Bronchial epithelial cell (primary cell): ENCODE results near the gene TNNT2. TPM values are rescaled to one million over a fixed set of nuclear protein-coding genes. Genes with fewer than 3 reads are reported as not detected.
A peak's percentile ranks its signal among the peaks of the same experiment; 100 is the strongest.

Experiments used
- DNase-seq: peaks from one replicate; pipeline ENCODE4 v3.0.0-alpha.2; 2010; ENCODE audit warnings: low read depth
- FAIRE-seq: peaks from 2 replicates; lab custom pipeline; 2011; peaks lifted over from hg19 to GRCh38; lab: Jason Lieb, UNC
- H3K27me3 ChIP-seq: 2 replicates; pipeline ENCODE4 v1.5.1; 2011; ENCODE audit warnings: low read length; ENCODE audit not compliant: control insufficient read depth, insufficient read depth
- H3K36me3 ChIP-seq: 2 replicates; pipeline ENCODE4 v1.5.1; 2011; ENCODE audit warnings: low read length; ENCODE audit not compliant: control insufficient read depth, insufficient read depth
- H3K4me3 ChIP-seq: 2 replicates; pipeline ENCODE4 v1.5.1; 2011; ENCODE audit warnings: mild to moderate bottlenecking, low read depth, low read length, control low read depth
- total RNA-seq: library from RNA; depleted of rRNA; stranded (reverse); fragments of >200 nt; gene quantifications from 2 replicates; pipeline ENCODE4 v1.2.1, GENCODE V29; 2014
- TF ChIP-seq, protein P1 (sequence below): IDR thresholded peaks from 2 replicates; pipeline ENCODE4 v1.5.1; 2011; ENCODE audit warnings: mild to moderate bottlenecking, moderate library complexity, low read length, control low read depth, inconsistent platforms; ENCODE audit not compliant: insufficient read depth, severe bottlenecking

Gene TNNT2
- total RNA-seq, 1 donor from 2014 or later: 0.26 TPM

DNA sequence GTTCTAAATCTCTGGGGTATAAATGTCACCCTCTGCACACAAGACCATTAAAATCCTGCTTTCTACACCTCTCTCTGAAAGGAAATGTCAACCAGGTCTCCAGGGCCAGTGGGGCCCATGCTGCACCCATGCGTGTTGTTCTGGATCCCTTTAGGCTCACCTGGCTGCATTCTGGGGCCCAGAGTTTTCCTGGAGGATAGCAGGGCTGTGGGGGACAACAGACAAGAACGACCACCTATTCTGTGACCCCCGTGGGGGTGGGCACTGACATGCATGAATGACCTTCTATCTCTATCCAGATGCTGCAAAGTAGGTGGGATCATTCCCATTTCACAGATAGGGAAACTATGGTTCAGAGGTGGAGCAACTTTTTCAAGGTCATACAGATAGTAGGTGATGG is 41.6 kb downstream of the TNNT2 start:
- no peak overlapping the region for H3K4me3 ChIP-seq
- no peaks in the 10 kb centered on the region for H3K27me3 ChIP-seq
- TF ChIP-seq, protein P1, sequence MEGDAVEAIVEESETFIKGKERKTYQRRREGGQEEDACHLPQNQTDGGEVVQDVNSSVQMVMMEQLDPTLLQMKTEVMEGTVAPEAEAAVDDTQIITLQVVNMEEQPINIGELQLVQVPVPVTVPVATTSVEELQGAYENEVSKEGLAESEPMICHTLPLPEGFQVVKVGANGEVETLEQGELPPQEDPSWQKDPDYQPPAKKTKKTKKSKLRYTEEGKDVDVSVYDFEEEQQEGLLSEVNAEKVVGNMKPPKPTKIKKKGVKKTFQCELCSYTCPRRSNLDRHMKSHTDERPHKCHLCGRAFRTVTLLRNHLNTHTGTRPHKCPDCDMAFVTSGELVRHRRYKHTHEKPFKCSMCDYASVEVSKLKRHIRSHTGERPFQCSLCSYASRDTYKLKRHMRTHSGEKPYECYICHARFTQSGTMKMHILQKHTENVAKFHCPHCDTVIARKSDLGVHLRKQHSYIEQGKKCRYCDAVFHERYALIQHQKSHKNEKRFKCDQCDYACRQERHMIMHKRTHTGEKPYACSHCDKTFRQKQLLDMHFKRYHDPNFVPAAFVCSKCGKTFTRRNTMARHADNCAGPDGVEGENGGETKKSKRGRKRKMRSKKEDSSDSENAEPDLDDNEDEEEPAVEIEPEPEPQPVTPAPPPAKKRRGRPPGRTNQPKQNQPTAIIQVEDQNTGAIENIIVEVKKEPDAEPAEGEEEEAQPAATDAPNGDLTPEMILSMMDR: no peak
- DNase-seq (no peak), FAIRE-seq (no peak)
- no peaks in the 10 kb centered on the region for H3K36me3 ChIP-seq

DNA sequence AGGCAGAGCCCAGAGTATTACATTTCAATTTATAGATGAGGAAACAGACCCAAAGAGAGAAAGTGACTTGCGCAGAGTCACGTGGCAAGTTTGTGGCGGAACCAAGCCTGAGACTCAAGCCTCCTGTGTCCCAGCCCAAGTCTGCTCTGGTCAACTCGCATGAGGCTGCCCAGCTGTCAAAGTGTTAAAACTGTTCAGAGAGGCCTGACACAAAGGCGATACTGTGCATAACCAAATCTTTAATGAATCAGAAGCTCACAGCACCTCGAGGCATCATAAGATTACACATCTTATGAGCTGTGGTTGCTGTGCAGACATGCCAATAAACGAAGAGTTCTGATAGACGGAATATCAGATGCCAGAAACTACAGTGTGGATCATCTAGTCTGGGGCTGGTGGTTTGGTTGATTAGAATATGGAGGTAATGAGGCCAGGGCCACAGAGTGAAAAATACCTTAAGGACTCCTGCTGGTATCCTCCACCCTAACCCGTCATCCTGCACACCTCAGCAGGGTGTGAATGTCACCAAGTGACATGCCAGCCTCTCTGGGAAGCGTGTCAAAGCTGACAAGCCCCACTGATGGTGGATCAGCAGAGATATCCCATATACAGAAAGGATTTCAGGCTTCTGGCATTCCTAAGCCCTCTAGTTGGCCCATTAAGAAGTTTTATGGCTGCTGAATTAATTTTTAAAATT is 42.2 kb downstream of the TNNT2 start:
- Histone ChIP-seq H3K36me3 (peaks cover under 1% of the 10 kb centered on the region), H3K4me3 (no peak overlapping the region), H3K27me3 (no peaks in the 10 kb centered on the region)
- FAIRE-seq (peak; percentile 90), DNase-seq (peak; percentile 79)
- TF ChIP-seq, protein P1: no peak

DNA sequence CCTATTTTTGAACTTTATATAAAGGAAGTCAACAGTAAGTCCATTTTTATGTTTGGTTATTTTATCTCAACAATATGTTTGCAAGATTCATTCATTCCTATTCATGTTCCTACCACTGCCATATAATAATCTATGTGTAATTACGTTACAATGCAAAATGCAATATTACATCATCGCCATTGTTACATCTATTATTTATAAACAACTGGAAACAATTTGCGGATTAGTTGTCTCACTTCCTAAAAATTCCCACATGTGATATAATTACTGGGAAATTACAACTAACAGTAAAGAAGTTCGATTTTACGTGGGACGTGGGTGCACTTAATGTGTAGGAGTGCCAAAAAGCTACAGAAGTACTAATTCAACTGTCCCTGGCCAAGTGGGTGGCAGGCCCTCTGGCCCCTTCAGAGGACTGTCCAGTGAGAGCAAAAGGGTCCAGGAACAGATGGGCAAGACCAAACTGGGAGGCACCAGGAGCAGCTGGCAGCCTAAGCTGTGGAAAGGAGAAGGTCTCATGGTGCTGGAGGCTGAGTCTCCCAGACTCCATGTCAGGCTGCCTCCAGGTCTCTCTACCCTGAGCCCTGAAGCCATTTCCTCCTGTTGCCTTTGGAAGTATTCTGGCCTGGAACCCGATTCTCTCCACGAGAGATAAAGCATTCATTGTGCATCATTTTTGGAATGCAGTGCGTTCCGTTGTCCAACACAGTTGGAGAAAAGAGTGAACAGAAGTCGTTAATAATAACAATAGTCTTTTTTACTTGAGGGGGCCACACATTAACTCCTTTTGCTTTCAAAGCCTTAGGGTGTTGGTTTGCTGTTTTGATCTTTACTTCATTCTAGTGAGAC is 42.9 kb downstream of the TNNT2 start:
- H3K4me3 ChIP-seq: no peak overlapping the region

DNA sequence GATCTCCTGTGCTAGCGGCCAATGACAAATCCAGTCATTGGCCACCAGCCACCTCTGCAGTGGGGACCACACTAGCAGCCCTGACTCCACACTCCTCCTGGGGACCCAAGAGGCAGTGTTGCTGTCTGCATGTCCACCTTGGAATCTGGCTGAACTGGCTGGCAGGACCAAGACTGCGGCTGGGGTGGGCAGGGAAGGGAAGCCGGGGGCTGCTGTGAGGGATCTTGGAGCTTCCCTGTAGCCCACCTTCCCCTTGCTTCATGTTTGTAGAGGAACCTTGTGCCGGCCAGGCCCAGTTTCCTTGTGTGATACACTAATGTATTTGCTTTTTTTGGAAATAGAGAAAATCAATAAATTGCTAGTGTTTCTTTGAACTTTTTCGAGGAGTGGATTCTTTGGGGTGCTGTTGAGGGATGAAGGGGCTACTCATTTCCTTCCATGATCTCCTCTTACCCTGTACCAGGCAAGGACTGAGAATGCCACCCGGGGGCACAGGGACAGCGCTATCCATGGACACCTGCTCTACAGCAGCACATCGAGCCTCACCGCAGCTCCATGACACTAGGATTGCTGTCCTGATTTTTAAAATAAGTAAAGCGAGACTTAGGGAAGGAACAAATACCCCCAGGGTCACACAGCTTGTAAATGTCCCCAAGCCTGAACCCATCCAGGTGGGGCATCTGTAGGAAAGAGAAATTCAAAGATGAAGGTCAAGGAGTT is 44.7 kb downstream of the TNNT2 start:
- H3K36me3 ChIP-seq: peaks cover 16% of the 10 kb centered on the region
- FAIRE-seq (peak; percentile 7), DNase-seq (no peak)
- no peaks in the 10 kb centered on the region for H3K27me3 ChIP-seq
- H3K4me3 ChIP-seq: no peak overlapping the region
- TF ChIP-seq, protein P1: no peak

More for the DNA sequence above, 42.9 kb downstream of the TNNT2 start:
- DNase-seq: peak; percentile 32
- Histone ChIP-seq H3K36me3 (peaks cover 5% of the 10 kb centered on the region), H3K27me3 (no peaks in the 10 kb centered on the region)
- TF ChIP-seq, protein P1: no peak
- FAIRE-seq: no peak

DNA sequence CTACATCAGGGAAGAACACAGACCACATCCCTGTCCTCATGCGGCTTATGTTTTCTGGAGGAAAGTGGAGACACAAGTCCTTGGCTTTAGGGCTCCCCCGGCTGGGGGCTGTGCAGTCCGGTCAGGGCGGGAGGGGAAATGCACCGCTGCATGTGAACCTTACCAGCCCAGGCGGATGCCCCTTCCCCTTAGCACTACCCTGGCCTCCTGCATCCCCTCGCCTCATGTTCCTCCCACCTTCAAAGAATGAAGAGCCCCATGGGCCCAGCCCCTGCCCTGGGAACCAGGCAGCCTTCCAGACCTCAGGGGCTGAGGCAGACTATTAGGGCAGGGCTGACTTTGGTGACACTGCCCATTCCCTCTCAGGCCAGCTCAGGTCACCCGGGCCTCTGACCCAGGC is 45.5 kb downstream of the TNNT2 start:
- TF ChIP-seq, protein P1: no peak
- Histone ChIP-seq H3K36me3 (peaks cover 22% of the 10 kb centered on the region), H3K4me3 (no peak overlapping the region), H3K27me3 (no peaks in the 10 kb centered on the region)
- FAIRE-seq (no peak), DNase-seq (no peak)
